ENCODE measurements around the gene ATG4B.
A peak's percentile ranks its signal among the peaks of the same experiment; 100 is the strongest.

Gene ATG4B

DNA sequence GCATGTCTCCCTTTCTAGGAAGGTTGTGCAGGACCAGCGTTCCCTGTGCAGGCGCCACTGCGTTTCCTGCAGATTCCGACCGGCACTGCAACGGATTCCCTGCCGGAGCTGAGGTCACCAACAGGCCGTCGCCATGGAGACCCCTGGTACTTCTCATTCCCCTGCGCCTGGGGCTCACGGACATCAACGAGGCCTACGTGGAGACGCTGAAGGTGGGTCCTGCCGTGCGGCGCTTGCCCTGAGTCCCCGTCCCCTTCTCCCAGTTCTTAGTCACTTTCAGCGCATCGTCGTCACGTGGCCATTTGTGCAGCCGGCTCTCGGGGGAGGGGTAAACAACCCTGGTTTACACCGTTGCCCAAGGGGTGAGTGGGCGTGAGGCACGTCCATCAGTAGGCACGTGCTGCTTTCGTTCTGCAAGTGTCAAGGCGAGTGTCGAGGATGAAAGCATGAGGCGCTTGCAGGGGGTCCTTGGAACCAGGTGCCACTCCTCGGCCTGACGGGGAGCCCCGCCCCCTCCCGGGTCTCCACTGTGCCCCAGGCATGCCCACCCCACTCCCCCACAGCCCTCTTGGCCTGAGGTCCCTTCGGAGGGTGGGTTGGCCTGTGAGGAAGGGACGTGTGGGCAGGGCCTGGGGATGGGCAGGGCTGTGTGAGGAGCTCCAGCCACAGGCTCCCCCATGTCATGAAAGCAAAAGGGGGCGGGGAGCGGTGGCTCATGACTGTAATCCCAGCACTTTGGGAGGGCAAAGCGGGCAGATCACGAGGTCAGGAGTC is 29.3 kb downstream of the ATG4B start:
- no peak for DNase-seq (ENCODE audit: low read depth in 3 of 3)

DNA sequence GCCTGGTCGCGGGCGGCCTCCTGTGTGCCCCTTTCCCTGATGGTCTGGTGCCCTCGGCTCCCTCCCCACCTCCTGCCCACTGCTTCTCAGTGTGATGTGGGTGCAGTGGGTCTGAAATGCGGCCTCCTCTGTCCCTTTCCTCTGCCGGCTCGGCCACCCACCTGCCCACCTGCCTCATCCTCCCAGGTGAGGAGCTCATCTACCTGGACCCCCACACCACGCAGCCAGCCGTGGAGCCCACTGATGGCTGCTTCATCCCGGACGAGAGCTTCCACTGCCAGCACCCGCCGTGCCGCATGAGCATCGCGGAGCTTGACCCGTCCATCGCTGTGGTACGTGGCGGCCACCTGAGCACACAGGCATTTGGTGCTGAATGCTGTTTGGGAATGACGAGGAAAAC is 30.9 kb downstream of the ATG4B start:
- DNase-seq (ENCODE audit: low read depth in 3 of 3): no peak

DNA sequence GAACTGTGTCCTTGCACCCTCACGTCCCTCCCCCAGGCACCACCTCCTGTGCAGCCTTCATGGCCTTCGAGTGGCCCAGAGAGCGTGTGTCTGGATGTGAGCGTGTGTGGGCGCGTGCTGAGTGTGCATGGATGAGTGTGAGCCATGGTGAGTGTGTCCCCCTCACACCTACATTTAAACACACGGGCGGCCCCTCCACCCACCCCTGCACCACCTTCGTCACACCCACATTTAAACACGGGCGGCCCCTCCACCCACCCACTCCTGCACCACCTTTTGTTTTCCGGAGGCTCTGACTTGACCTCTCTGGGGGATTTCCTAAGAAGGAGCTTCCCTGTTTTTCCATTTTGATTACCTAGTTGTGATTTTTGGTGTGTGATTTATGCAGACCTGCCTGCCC is 31.3 kb downstream of the ATG4B start:
- no peak for DNase-seq (ENCODE audit: low read depth in 3 of 3)

DNA sequence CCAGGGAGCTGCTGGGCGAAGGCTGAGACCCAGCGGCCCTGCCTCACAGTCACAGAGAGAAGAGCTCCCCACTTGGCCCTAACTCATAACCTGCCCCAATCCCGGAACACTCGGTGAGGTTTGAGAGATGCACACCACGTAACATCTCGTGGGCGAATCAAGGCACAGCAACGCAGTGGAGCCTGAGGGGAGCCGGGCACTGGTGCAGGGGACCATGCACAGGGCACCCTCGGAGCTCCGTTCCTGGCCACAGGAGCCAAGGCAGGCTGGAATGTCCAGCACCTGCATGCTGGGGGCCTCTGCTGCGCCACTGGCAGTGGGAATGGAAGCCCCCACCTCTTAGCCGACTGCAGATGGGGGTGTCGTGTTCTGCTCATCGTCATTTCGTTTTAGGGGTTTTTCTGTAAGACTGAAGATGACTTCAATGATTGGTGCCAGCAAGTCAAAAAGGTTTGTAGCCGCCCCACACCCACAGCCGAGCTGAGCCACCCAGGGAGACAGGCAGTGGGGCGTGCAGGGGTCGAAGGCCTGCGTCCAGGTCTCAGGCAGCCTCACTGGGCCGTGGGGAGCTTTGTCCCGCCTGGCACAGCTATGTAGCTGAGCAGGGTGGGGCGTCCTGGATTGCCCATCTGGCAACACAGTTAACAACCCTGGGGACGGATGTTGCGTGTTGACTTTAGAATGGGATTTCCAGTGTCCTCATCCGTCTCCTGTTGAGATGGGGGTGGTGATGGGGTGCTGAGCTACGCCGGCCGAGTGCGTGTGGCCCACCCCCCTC is 33.0 kb downstream of the ATG4B start:
- DNase-seq (ENCODE audit: low read depth in 3 of 3): no peak

DNA sequence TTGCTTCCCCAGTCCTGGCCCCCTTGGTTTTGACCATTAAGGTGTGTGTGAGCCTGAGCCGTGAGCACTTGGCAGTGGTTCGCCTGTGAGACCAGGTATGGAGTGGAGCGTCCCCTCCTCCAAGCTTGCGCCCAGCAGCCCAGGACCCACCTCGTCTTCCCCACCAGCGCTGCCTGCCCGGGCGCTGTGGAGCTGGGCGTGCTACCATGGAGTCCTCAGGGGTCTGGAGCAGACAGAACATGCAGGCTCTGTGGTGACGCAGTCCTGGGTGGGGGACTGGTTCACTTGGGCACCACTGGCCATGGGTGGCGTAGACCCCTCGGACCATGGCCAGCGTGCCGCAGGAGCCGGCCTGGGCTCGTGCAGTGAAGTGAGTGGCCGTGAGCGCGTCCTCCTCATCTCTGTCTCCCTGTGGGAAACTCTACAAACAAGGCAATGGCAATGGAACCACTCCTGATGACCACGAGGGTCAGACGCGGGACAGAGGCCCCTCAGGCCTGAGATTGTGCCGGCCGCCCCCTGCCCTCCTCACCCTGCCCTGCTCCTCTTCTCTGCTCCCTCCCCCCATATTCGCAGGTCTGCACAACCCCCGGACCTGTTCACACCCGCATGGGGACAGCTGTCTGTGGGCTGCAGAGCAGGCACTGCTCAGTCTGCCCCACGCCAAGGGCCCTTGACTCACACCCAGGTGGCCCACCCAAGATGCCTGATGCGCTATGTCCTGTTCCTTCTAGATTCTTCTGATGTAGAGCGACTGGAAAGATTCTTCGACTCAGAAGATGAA is 34.2 kb downstream of the ATG4B start:
- DNase-seq (ENCODE audit: low read depth in 3 of 3): no peak

DNA sequence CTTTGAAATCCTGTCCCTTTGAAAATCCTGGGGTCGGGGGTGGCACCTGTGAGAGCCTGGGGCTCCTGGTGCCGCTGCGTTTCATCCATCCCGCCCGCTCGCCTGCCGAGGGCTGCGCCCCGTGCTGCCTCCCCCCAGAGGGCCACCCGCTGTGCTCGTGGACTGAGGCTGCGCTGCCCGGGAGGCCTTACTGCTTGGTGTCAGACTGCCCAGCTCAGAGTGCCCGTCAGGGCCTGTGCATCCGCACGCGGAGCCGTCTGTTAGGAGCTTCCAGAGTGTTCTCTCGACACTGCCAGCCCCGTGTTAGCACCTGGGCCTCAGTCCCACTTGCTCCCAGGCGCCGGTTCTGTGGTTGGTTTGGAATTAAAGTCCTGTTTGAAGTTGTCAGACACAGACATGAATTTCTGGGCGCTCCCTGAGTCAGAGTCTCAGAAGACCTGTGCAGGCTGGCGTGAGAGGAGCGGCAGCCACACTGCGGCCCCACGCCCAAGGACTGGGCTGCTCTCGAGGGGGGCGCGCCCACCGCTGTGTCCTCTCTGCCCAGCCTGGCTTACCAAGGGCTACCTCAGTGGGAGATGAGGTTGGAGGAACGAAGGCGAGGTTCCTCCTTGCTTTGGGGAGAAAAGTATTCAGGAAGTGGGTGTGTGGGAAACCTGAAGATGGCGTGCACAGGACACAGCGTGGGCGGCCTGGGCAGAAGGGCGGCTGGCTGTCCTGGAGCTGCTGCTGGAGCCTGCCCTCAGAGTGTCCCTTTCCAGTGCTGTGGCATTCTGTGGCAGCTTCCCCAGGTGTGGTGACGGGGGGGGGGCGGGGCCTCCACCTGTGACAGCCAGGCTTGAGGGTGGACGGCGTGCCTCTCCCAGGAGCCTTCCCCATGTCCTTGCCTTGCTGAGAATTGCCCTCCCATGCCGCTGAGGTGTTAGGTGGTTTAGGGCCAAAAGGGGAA is 35.0 kb downstream of the ATG4B start:
- DNase-seq (ENCODE audit: low read depth in 3 of 3): no peak

DNA sequence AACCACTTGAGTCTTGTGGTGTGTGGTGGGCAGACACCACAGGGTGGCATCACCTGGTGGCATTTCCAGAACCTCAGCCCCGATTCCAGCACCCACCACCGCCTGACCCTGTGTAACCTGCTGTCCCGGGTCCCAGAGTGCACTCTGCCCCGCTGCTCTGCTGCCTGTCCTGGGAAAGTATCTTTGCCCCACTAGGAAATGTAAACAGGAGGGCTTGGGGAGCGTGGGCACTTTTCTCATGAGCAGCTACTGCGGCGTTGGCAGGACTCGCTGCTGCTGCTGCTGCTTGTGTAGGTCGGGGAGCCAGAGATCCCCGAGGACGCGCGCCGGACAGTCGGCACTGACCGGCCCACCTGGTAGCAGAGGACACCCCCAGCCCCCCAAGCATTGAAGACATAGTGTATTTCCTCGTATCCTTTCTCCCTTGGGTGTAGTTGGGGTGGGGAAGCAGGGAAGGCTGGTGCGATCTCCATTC is 35.7 kb downstream of the ATG4B start:
- DNase-seq (ENCODE audit: low read depth in 3 of 3): no peak

DNA sequence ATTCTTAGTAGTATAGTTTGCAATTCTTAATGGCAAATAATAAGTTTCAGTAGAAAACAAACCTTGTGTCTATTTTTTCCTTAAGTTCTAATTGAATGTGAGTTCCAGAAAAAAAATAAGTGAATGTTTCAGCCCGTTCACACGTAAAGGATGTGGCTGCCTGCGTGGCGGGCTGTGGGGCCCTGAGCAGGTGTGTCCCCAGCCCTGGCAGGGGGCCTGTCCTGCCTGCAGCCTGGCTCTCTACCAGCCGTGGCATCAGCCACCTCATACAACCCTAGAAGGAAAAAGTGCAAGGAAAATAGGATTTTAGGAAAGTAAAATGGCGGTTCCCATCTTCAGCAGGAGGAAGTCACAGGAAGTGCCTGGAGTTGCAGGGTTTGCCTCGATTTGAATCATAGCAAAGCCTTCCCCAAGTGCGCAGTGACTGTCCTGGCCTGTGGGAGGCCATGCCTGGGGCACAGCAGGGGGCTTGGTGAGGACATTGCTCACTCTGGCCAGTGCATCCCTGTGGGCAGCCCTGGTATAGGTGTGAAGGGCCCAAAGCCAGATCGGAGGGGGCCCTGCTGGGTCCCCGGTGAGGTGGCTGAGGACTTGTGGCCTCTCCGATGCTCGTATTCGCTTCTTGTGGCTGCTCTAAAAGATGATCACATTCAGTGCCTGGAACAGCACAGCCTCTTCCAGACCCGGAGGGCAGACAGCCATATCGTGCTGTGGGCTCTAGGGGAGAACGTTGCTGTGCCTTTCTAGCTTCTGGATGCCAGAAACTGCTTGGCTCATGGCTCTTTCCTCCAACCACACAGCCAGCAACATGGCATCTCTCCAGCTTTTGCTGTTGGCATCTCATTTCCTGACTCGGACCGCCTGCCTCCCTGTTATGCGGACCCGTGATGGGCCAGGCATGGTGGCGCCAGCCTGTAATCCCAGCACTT is 36.6 kb downstream of the ATG4B start:
- DNase-seq (ENCODE audit: low read depth in 3 of 3): no peak

DNA sequence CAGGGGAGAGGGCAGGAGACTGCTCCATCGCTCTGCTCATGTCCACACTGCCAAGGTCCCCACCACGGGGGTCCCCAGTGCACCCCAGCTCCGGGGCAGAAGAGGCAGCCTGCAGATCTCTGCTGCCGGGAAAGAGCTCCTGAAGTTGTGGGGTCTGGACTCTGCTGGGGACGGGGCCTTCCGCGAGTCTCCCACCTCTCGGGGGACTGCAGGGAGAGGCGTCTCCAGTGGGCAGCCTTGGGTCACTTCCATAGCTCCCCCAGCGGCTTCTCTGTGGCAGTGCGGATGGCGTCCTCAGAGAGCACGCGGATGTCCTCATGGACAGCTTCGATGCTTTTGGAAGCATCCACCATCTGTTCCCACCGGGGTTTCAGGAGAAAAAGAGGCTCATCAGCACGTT is 38.4 kb downstream of the ATG4B start:
- DNase-seq (ENCODE audit: low read depth in 3 of 3): no peak

DNA sequence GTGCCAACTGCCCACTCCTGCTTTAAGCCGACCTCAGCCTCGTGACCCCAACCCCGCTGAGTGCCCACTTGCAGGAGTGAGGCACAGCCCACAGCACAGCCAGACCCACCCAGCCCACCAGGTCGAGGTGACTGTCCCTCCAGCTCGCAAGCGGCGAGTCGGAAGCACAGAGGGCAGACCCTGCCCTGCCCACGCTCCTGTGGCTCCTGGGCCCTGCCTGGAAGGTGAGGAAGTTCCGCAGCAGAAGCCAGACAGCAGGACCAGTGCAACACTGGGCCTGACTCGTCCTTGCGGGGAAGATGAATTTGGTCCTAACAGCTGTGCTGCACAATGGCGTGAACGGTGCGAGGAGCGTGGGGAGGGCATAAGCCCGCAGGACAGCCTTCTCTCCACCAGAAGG is 39.2 kb downstream of the ATG4B start:
- no peak for DNase-seq (ENCODE audit: low read depth in 3 of 3)

DNA sequence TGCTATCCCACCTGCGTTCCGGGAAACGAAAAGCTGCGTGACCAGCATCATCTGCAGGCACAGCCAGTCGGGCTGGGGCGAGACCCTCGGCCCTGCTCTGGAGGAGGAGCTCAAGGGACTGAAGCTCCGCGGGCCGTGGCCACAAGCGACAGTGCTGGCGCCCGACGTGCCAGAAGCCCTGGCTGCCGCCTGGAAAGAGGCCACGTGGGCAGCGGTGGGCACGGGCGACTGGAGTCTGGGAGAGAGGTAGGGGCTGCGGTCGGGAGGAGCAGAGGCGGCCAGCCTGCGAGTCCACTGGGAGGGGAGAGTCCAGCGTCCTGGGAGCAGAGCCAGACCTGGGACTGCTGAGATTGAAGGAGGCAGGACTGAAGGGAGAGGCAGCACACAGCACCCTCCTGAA is 39.9 kb downstream of the ATG4B start:
- DNase-seq (ENCODE audit: low read depth in 3 of 3): no peak

DNA sequence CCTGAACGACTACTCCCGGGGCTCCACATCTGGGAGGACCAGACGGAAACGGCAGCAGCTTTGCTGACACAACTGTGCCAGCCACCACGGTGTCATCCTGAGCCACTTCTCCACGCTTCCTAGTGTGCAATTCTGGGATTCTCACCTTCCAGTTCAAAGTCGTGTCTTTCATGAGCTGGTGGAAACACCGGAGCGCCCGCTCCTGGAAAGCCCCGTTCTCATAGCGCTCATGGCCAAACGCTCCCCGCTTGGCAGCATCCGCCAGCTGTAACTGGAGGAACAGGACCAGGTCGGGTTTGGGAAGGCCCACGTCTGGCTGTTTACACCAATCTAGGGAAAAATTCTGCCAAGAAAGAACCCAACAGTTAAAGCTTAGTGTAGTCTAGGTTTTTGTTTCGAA is 40.8 kb downstream of the ATG4B start:
- DNase-seq (ENCODE audit: low read depth in 3 of 3): no peak

DNA sequence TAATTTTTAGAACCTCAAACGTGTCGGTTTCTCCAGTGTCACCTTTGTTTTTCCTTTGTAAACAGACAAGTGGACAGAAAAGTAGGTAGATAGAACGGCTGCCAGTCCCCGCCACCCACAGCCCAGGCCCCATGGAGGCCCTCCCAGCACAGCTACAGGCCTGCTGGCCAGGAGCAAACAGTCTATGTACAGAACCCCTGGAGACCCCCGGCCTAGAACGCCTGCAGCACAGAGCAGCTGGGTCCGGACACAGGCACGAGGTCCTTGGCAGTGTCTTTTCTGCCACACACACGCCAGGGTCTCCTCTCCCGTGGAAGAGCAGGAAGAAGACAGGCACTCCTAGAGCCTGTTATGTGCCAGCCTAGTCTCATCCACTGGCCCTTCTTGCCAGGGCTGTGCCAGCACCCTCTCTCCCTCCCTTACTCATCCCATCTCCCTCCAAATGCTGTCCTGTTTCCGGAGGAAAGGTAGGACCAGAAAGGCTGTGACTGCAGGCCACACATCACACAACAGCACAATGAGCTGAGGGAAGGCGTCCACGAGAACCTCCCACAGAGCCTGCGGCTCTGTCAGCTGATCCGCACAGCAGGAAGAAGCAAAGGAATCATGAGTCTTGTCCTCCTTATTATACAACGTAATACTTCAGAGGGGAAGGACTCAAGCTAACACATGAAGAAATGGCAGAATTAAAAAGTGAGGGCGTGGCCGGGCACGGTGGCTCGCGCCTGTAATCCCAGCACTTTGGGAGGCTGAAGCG is 41.5 kb downstream of the ATG4B start:
- no peak for DNase-seq (ENCODE audit: low read depth in 3 of 3)

DNA sequence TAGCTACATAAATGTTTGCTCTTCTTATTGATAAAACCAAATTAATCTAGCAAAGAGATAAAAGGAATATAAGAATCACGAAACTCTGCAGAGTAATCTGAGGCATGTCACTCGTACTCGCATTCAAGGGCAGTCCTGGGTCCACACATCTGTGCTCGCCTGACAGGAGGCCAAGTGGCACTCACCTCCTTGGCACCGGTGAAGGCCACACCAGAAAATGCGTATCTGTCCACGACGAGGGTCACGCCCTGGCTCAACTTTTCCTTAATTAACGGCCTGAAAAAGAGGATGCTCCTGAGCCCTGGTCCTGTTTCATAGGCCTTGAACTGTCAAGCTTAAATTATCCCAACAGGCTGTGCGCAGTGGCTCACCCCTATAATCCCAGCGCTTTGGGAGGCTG is 42.6 kb downstream of the ATG4B start:
- no peak for DNase-seq (ENCODE audit: low read depth in 3 of 3)

DNA sequence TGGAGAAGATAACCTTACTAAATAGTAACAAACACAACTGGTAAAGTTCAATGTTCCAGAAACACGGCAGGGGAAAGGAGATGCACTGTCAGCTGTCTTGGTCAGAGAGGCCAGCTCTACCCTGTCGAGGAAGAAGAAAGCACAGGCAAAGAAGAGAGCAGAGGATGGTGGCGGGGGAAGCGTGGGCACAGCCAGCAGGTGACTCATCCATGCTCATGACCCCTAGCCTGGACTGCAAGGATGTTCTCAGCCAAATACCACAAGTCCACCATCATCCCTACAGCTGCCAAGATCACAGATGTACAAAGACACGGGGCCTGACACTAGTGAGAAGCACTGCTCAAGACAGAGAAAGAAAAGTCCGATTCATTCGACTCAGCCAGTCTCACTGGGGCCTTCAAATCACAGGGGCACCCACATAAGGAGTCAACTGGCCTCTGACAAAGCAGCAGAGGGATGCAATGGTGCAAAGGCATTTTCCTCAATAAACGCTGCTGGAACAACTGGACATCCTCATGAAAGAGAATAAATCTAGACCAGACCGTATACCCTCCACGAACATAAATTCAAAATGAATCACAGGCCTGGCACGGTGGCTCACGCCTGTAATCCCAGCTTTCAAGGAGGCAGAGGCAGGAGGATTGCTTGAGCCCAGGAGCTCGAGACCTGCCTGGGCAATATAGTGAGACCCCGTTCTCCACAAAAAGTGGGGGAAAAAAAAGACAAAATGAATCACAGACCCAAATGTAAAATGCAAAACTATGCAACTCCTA is 43.5 kb downstream of the ATG4B start:
- no peak for DNase-seq (ENCODE audit: low read depth in 3 of 3)

DNA sequence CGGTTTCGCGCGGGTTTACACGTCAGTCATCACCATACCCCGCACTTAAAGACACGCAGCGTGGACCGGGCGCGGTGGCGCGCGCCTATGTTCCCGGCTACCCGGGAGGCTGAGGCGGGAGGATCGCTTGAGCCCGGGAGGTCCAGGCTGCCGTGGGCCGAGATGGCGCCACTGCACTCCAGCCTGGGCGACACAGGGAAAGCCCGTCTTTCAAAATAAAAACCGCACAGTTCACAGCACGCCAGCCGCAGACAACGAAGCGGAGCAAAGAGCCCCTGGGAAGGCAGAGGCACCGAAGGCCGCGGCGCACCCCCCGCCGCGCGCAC is 48.8 kb downstream of the ATG4B start:
- no peak for DNase-seq (ENCODE audit: low read depth in 3 of 3)

DNA sequence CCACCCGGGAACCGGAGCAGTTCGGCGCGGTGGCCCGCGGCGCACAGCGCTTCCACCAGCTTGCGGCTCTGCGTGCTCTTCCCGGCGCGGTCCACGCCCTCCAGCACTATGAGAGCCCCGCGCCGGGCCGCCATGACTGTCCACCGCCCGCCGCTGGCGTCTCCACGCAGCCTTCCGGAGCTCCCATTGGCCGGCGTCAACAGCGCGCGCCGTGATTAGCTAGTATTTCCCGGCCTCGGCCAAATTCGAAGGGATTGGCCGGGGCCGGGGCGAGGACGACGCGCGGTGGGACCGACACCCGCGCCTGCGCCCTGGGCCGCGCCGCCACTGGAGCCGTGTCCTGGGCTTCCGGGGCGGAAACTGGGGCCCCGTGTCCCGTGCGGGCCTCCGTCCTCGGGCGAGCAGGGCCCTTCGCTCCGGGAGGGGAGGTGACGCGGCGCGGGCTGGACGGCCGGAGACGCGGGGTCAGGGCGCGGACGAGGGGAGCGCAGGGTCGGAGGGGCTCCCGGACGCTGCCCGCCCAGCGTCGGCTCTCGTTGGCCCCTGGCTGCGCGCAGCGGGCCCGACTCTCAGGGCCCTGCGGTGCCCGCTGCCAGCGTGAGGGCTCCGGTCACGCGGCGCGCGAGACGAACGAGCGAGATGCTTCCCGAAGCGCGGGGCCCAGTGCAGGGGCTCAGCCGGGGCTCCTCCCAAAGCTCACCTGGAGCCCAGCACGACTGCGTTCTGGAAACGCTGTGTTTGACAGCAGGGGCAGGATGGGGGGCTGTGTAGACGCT is 49.3 kb downstream of the ATG4B start, which contains the start of gene DTYMK:
DTYMK (minus strand) TSS at position 166 of the 776 bp plus-strand sequence; CDS start at position 134, 32 bp downstream.
- DNase-seq (ENCODE audit: low read depth in 3 of 3): peak; percentile 88 to 92 (median 91)

DNA sequence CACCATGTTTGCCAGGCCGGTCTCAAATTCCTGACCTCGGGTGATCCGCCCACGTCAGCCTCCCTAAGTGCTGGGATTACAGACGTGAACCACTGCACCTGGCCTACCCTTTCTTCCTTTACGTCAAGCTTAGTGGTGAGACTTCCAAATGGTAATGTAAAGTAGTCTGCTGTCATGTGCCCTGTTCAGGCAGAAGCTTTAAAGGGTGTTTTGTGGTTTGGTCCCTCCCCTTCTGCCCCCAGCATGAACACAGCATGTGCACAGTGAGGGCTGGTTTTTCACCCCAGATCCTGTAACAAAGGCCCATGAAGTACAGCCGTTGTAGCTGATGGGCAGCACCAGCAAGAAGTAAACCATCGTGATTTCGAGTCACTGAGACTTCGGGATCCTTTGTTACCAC is 51.8 kb downstream of the ATG4B start:
- peak in 1 of 3 donors; percentile 26 for DNase-seq (ENCODE audit: low read depth in 3 of 3)

All from stimulated activated CD4-positive, alpha-beta T cell treated with anti-CD3 and anti-CD28 coated beads, TNF-alpha, amount 100 ng/mL, for 48 hours (primary cell).